GM19463 (cell line): ENCODE results near the gene MEGF8.

ENCODE experiments used
- ATAC-seq: cut with Tn5 transposase; IDR thresholded peaks from one replicate; pipeline ENCODE4 v1.9.1; 2021; ENCODE audit warnings: mild to moderate bottlenecking, moderate library complexity; ENCODE audit not compliant: unreplicated experiment

Gene MEGF8

DNA sequence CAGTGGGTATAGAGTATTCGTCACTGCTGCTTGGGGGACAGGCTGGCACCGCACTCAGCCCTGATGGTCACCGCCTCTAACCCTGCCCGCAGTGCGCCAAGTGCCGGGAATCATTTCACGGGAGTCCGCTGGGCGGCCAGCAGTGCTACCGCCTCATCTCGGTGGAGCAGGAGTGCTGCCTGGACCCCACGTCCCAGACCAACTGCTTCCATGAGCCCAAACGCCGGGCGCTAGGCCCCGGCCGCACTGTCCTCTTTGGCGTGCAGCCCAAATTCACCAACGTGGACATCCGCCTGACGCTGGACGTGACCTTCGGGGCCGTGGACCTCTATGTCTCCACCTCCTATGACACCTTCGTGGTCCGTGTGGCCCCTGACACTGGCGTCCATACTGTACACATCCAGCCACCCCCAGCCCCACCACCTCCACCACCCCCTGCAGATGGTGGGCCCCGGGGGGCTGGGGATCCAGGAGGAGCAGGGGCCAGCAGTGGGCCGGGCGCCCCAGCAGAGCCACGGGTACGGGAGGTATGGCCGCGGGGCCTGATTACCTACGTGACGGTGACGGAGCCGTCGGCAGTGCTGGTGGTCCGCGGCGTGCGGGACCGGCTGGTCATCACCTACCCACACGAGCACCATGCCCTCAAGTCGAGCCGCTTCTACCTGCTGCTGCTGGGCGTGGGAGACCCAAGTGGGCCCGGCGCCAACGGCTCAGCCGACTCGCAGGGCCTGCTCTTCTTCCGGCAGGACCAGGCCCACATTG lies 50.2 kb downstream of the MEGF8 start:
- no peak for ATAC-seq

DNA sequence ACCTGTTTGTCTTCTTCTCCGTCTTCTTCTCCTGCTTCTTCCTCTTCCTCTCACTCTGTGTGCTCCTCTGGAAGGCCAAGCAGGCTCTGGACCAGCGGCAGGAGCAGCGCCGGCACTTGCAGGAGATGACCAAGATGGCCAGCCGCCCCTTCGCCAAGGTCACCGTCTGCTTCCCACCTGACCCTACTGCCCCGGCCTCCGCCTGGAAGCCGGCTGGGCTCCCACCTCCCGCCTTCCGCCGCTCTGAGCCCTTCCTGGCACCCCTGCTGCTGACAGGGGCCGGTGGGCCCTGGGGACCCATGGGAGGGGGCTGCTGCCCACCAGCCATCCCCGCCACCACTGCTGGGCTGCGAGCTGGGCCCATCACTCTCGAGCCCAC lies 50.7 kb downstream of the MEGF8 start:
- ATAC-seq: no peak

DNA sequence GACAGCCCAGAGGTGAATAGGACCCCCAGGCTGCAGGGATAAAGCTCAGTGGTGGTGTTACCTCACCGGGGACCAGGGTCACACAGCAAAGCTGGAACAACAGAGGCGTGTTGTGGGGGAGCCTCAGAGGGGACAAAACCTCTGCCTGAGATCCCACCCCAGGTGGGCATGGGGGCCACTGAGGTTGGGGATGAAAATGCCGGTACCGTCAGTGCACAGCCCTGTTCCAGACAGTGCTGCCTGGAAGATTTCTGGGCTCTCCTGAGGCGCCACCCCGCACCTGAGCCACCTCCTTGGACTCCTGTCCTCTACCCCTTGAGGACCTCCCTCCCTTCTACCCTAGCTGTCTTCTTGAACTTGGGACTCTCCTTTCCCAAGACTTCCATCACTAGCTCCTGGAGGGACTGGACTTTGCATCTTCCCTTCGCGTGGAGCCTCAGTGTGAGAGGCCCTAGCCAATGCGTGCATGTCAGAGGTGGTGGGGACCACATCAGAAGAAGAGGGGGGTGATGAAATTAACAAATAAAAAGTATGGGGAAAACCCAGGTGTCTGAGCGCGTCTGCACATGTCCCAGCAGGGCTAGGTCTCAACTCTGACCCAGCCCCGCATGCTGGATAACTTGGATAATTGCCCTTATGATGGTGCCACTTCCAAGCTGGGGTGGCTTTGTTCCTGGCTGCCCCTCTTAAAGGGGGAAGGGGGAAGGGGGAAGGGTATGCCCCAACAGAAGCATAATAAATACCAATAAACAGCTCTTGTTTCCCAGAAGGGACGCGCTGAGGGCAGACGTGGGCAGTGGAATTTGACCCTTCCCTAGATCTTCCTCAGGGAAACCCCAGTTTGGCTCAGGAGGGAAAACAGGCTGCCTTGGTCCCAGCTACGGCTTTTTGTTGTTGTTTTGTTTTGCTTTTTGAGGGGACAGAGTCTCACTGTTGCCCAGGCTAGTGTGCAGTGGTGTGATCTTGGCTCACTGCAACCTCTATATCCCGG lies 53.1 kb downstream of the MEGF8 start:
- ATAC-seq: no peak

DNA sequence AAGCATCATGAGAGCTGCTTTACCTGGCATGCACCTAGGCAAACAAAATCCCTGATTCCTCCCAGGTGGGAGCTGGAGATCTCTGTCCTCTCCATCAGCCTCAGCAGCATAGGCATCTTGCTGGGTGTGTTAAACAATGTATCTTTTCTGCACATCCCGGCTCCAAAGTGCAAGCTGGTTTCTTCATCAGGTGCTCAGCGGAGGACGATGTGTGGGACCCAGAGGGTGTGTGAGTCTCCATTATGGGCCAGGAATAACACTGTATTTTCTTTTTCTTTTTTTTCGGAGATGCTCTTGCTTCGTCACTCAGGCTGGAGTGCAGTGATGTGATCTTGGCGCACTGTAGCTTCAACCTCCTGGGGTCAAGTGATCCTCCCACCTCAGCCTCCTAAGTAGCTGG lies 54.7 kb downstream of the MEGF8 start:
- ATAC-seq: no peak

DNA sequence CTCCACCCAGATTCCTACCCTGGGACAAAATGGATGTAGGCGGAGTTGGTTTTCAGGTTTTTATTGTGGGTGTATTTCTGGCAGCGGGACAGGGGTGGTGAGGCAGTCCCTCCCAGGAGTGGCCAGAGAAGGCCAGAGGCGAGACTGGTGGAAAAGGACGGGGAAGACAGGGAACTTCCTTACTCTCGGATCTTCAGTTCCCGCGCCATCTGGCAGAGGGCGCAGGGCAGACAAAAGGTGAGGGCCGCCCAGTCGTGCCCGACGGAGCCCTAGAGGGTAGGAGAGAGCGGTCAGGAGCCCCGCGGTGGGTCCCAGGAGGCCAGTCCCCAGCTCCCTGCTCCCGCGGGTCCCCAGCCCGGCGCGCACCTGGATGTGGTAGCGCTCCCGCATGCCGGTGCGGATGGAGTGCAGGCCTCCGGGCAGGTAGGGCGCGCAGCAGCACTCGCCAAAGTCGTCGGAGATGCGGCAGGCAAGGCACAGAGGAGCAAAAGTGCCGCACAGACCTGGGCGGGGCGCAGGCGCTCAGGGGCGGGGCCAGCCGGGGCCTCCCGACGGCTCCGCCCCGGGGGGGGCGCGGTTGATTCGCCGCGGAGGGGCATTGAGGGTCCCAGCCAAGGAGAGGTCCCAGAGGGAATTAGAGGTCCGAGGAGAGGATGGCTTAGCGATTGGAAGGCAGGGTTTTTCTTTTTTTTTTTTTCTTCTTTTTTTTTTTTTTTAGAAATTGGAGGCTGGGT lies 61.7 kb downstream of the MEGF8 start:
- ATAC-seq: no peak

DNA sequence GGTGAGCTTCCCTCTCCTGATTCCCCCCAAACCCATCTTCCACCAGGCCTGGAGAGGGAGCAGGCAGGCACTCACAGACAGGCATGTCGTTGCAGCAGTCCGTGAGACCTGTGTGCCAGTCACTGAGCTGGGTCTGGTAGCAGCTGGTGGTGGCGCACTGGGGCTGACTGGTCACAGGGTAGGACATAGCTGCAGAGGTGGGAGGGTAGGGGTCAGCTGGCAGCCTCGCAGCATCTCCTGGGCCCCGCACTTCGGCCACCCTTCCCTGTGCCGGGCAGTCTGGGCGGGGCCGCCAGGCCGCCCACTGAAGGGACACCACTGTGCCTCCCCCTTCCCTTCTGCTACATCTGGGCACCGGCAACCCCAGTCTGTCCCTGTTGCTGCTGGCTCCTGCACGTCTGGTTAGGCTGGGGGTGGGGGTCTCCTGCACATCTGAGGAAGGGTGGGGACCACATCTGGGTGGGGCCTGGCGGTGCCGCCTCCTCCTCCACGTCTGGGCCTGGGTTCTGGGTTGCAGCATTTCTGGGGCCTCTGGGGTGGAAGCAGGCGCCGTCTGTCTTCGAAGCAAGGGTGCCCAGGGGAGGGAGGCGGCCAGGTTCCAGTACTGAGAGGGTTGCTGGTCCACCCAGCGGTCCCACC lies 63.5 kb downstream of the MEGF8 start:
- ATAC-seq: no peak

DNA sequence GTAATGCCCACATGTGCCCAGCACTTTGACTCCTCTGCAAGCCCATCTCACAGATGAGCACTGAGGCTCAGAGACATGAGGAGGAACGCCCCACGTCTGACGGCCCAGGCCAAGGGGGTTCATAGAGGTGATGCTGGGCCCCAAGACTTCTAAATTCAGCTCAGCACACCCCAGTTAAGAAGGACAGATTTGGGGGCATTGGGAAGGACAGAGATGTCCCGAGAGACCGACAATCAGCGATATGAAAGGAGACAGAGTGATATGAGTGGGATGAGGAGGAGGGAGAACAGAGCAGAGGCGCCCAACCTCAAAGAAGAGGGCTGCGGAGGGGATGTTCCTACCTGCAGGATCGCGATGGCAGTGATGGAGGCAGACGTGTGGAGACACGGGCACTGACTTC lies 64.5 kb downstream of the MEGF8 start, which contains the start of gene CNFN:
Gene CNFN, minus strand, starts transcription at position 399 of the 400 bp plus-strand sequence. CDS start 1,260 bp downstream, outside the sequence.
- ATAC-seq: no peak

DNA sequence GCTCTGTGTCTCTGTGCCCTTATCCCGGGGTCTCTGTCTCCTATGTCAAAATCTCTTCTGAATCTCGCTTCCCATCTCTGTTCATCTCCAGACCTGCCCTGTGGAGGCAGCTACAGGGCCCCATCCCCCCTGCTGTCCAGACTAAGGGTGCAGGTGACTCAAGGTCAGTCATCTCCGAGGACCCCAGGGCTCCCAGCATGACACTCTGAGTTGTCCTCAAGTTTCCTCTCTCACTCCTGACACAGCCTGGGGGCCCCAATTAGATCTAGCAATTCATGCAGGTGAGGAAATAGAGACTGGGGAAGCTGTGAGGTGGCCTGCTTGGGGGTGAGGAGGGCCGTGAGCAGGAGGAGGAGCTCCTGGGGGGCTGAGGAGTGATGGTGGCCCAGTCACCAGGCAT lies 66.7 kb downstream of the MEGF8 start:
- ATAC-seq: no peak

DNA sequence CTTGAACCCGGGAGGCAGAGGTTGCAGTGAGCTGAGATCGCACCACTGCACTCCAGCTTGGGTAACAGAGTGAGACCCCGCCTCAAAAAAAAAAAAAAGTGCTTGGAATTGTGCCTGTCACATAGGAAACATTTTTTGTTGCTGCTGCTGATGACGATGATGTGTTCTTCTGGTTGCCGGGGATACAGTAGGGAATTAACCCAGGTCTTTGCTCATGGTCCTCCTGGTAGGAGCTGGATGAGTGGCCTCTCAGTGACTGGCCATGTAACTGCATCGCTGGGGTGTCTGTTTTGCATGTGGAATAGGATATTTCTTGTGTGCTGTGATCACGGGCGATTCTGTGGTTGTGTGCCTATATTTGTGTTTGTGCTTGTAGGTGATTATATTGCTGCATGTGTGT lies 69.3 kb downstream of the MEGF8 start:
- no peak for ATAC-seq

DNA sequence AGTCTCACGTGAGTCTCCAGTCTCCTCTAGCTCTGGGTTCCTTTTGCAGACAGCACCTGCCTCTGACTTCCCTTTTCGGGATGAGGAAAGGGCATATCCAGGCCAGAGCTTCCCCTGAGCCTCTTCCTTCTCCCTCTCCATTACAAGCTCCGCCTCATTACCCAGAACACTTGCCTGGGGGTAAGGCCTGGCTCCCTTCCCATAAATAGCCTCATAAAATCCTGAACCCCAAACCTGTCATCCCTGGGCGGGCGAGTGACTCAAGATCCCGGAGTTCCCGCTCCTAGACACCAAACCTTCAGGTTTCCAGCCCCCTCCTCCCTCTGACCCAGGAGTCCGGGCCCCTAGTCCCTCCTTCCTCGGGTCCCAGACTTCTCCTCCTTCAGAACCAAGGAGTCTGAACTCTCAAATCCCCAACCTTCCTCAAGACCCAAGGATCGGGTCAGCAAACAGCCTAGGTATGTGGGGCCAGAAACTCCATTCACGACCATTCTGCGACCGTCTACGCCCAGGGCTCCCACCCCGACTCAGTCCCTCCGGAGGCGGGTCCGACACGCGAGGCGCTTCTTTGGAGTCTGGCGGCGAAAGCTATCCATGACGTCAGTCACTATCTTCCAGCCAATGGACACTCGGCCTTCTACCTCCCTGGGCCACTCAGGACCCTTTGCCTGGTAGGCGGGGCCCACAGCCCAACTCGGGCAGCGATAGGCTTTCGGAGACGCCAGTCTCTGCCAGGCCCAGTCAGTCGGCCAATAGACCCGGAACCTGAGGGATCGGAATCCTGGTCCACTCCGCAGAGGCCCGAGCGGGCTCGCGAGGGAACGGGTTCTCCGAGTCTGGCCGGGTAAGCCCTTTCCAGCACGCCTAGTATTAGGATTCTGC lies 71.2 kb downstream of the MEGF8 start:
- peak; percentile 98 for ATAC-seq

DNA sequence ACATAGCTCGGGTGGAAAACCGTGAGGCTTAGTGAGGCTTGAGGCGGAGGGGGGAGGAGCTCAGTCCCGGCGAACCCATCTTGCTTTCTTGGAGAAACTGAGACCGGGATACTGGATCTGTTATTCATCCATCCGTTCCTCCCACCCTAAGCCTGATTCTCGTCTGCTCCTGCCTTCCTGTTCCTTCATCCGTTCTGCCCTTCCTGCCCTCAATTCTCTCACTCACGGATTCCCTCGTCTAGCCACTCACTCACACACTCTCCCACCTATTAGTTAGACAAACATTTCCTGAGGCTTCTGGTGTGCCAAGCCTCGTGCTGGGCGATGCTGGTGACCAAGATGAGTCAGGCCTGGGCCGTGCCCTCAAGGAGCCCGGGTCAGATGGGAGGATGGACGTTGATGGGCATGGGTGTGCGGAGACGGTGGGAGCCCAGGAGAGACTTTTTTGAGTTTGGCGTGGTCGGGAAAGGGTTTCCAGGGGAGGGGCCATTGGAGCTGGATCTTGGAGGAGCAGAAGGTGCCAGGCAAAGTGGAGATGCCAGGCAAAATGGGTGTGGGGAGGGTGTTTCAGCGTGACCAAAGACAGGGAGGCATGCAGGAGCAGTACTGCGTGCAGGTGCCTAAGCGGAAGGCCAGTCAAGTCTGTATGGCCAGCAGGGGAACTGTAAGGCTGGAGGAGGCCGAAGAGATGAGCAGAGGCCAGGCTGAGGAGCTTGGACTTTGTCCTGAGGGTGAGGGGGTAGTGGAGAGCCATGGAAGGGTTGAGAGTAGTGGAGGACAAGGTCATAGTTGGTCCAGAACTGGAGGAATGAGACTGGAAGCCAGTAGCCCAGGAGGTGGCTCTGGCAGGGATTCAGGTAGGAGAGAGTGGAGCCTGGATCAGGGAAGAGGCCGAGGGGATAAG lies 72.1 kb downstream of the MEGF8 start:
- no peak for ATAC-seq

DNA sequence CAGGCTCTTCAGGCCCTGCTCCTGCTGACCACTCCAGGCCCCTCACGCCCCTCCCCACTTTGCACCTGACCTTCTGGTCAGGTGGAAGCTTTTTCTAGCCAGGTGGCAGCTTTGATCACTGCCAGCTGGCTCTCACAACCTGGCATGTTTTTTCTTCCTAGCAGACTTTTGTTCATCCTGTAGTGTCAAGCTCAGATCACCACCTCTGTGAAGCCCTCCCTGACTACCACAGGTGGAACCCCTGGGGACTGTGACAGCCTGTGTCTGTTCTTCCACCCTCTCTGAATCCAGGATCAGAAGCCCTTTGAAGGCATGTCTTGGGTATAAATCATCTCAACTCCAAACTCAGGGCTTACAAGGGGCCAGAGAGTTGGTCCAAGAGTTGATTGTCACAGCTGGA lies 75.0 kb downstream of the MEGF8 start:
- no peak for ATAC-seq

DNA sequence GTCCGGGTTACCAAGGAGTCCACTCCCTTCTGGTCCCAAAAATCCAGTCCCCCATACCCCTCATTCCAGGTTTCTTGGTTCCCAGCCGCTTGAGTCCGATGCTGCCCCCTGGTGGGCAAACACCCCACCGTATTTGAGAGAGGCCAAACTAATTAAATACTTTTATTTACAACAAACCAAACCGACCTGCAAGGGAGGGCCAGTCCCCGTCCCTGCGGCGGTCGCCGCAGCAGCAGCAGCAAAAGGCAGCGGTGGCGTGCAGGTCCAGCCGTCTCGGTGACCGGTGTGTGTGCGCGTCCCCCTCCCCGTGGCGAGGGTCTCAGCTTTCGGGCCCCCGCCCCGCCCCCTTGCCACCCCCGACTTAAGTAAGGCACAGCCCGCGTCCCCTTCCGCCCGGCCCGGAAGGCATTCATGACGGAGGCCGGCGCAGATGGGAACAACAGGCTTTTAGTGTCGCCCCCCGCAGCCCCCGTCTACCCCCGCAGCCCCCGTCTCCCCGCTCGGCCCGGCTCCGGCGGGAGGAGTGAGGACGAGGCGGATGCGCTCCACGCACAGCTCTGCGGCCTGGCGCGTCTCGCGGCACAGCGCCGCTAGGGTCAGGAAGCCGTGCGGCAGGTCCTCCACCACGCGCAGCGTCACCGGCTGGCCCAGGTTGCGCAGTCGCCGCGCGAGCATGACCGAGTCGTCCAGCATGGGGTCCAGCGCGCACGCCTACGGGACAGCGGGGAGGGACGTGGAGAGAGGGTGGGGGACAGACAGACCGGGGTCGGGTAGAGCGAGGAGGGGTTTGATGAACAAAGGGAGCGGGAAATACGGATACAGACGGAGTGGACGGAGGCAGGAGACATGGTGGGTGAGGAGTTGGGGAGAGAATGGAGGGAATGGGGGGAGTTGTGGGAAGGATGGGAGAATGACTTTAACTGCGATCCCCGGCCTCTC lies 76.2 kb downstream of the MEGF8 start:
- ATAC-seq: no peak

DNA sequence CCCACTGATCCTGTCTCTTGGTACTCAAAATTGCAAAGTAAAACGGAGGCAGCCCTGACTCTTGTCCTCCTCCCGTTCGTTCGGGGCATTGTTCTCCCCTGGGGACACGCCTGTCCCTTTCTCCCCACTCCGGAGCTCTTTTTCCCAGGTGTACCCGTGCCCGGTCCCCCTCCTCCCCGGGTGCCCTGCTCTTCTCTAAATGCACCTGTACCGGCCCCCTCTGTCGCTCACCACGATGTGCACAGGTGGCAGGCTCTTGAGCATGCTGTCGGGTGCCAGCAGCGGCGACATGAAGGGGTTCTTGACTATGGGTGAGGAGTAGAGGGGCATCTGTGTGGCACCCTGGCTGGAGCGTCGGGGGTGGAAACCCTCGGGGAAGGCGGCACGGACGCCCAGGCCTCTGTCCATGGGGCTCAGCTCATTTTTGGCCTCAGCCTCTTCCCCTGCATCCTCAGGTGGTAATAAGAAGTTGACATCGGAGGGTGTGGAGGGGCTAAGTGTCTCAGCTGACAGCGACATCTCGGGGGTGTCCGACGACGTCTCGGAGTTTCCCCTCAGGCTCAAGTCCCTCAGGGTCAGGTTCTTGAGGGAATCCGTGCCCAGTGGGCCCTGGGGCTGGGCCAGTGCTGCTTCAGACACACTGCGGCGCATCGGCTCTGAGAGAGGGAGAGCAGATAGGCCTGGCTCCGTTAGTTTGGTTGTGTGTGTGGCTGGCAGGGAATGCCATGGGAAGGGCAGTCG lies 77.1 kb downstream of the MEGF8 start:
- no peak for ATAC-seq

DNA sequence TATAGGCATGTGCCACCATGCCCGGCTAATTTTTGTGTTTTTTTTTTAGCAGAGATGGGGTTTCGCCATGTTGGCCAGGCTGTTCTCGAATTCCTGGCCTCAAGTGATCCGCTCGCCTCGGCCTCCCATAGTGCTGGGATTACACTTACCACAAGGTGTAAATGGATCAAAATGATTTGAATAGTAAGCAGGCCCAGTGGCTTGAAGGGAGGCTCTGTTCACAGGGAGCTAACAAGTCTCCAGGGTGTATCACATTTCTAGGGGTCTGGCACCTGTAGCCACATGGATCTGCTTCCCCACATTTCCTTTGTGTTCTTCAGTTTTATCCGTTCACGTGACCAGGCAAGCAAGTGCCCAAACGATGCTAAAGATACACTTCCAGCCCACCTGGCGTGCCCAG lies 78.2 kb downstream of the MEGF8 start:
- ATAC-seq: no peak

DNA sequence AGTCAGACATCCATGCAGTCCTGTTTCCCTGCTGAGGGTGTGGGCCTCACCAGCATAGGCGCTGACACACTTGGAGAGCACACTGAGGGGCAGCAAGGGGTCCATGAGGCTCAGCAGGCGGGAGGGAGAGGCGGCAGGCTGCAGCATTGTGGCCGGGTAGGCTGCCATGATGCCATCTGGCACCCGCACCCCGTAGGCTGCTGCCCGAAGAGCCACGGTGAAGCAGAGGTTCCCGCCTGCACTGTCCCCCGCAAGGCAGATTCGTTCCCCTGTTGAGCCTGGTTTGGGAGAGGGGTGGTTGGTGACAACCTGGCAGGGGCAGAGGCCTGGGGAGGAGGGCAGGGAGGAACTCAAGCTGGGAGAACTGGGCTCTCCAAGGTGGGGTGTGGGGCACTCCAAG lies 80.7 kb downstream of the MEGF8 start:
- no peak for ATAC-seq
